Left kidney (tissue), 8 donors: ENCODE measurements around the gene CAPN11. TPM values are rescaled to one million over a fixed set of nuclear protein-coding genes. Genes with fewer than 3 reads are reported as not detected.

ENCODE experiments used
- DNase-seq: peaks from one replicate; pipeline ENCODE4 v3.0.0-alpha.2; 2013
- long read RNA-seq, 8 donors: transcript quantifications; one replicate each; lab custom pipeline, GENCODE V29; 2026
- polyA plus RNA-seq: library from polyadenylated mRNA; unstranded; fragments of 120-200 nt; gene quantifications from one replicate; pipeline ENCODE4 v1.2.1, GENCODE V29; 2013; ENCODE audit not compliant: insufficient read length

The CAPN11 gene
- polyA plus RNA-seq = 0.23 TPM
- long read RNA-seq, donor 1 = 0 reads
- long read RNA-seq, donor 2 = 0 reads
- long read RNA-seq, donor 3 = 0 reads
- long read RNA-seq, donor 4 = 0 reads
- long read RNA-seq, donor 5 = 0 reads
- long read RNA-seq, donor 6 = 0 reads
- long read RNA-seq, donor 7 = 0 reads
- long read RNA-seq, donor 8 = 0 reads

GRCh38 chr6:44158770-44159228 is at the start of gene CAPN11:
Gene CAPN11, plus strand, starts transcription at chr6:44158820. Its CDS starts 29 bp downstream, at chr6:44158849.
- no peak for DNase-seq

GRCh38 chr6:44109212-44109611 is 49.4 kb upstream of the CAPN11 start:
- DNase-seq = no peak

GRCh38 chr6:44110005-44110676 is 48.5 kb upstream of the CAPN11 start:
- DNase-seq = no peak

- no peak for DNase-seq
Observed at GRCh38 chr6:44110966-44111365, 47.7 kb upstream of the CAPN11 start.

- no peak for DNase-seq
Observed at GRCh38 chr6:44111434-44112417, 46.9 kb upstream of the CAPN11 start.

- DNase-seq = no peak
Observed at GRCh38 chr6:44113414-44113813, 45.2 kb upstream of the CAPN11 start.

GRCh38 chr6:44115866-44116265 is 42.8 kb upstream of the CAPN11 start:
- no peak for DNase-seq

- no peak for DNase-seq
Observed at GRCh38 chr6:44116641-44117382, 41.8 kb upstream of the CAPN11 start.

- DNase-seq = no peak
Observed at GRCh38 chr6:44117397-44118128, 41.1 kb upstream of the CAPN11 start.

GRCh38 chr6:44119704-44120262 is 38.8 kb upstream of the CAPN11 start:
- no peak for DNase-seq

- DNase-seq = no peak
Observed at GRCh38 chr6:44120692-44121443, 37.8 kb upstream of the CAPN11 start.

- DNase-seq = no peak
Observed at GRCh38 chr6:44122801-44123200, 35.8 kb upstream of the CAPN11 start.

GRCh38 chr6:44123544-44123943 is 35.1 kb upstream of the CAPN11 start:
- no peak for DNase-seq

- peak; percentile 66 for DNase-seq
Observed at GRCh38 chr6:44126320-44127149, 32.1 kb upstream of the CAPN11 start.

GRCh38 chr6:44127186-44128019 is 31.2 kb upstream of the CAPN11 start, which contains the start of the genes MRPL14 and TMEM63B:
Gene MRPL14, minus strand, starts transcription at chr6:44127452. Its CDS starts 10,841 bp downstream, at chr6:44116611.
Gene TMEM63B, plus strand, starts transcription at chr6:44127554. Its CDS starts 7,031 bp downstream, at chr6:44134585.
- DNase-seq = peak; percentile 85

- DNase-seq = no peak
Observed at GRCh38 chr6:44128020-44128917, 30.4 kb upstream of the CAPN11 start.

GRCh38 chr6:44129841-44130322 is 28.7 kb upstream of the CAPN11 start:
- no peak for DNase-seq
